Measurements from ENCODE around the gene PTPRF.

PTPRF gene

DNA sequence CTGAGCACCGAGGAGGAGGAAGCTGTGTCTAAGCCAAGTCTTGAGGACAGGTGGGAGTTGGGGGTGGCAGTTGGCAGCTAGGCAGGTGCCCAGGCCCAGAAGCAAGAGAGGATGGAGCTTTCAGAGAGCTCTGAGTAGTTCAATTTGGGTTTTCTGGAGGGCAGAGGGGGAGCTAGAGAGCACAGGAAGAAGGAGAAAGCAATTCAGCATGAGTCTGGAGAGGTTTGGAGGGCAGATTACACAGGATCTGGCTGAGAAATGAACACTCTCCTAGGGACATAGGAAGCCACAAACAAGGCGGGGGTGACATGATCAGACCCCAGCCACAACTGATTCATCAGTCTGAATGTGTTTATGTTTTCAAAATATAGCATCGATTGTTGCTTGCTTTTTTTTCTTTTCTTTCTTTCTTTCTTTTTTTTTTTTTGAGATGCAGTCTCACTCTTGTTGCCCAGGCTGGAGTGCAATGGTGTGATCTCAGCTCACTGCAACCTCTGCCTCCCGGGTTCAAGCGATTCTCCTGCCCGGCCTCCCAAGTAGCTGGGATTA lies 23.8 kb downstream of the PTPRF start:
- DNase-seq, result no peak

DNA sequence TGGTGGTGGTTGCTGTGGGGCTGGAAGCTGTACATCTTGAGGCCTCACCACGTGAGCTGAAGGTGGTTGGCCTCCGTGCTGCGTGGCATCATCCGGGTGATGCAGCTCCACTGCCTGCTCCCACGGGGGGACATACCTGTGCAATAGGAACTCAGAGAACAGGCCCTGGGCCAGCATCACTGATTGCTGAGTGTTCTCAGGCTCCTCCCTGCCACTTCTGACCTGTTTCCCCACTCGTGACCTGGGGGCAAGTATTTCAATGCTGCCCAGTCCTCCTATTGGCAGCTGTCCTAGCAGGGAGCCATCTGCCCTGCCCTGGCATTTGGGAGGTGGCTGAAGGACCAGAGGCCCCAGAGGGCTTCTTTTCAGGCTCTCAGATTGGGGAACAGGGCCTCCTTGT lies 26.1 kb downstream of the PTPRF start:
- DNase-seq, result no peak

DNA sequence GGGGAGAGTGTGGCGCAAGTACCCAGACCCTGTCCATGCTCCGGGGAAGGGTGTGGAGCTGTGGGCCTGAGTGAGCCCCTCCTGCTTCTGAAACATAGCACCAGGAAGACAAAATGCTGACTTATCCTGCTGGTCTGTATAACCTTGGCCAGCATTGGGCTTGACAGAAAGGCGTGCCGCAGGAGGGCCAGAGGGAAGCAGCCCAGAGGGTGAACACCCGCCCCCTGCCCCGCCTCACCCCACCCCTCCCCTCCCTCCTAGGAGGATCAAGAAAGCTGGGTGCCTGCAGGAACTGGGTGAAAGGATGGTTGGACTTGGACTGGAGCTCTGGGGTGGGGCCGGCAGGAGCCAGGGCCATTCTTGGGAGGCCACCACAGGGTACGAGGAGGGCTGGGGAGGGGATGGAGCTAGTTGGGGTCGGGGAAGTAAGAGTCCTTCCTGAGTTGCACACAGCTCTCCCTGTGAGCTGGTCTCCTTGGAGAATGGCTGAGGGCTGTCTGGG lies 27.1 kb downstream of the PTPRF start:
- DNase-seq, result no peak

DNA sequence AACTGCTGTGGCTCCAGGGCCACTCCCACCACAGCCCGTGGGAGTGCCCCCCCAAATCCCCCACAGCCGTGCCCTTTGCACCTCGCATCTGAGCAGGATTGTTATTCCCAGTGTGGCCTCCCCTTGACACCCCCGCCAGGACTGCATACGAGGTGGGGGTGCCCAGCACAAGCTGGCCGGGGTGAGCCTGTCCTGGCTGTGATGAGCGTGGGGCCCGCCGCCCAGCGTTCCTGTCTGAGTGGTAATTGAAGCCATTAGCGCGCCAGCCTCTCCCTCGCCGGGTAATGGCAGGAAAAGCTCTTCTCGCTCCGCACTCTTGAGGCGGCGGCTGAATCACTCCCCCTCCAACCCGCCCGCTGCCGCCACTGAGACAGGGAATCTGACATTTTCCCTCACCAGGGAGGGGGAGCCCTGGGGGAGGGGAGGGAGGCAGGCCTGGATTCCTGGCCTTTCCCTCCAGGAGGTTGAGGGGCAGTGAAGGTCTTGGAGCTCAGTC lies 27.7 kb downstream of the PTPRF start:
- DNase-seq, result no peak

DNA sequence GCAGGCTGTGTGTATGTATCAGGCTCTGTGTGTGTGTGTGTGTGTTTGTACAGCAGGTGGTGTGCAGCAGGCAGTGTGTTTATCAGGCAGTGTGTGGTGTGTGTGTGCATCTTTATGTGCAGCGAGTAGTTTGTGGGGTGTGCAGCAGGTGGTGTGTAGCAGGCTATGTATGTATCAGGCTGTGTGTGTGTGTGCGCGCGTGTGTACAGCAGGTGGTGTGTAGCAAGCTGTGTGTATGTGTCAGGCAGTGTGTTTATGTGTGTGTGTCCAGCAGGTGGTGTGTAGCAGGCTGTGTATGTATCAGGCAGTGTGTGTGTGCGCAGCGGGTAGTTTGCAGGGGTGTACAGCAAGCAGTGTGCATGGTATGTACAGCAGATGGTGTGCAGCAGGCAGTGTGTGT lies 29.0 kb downstream of the PTPRF start:
- DNase-seq, result no peak

DNA sequence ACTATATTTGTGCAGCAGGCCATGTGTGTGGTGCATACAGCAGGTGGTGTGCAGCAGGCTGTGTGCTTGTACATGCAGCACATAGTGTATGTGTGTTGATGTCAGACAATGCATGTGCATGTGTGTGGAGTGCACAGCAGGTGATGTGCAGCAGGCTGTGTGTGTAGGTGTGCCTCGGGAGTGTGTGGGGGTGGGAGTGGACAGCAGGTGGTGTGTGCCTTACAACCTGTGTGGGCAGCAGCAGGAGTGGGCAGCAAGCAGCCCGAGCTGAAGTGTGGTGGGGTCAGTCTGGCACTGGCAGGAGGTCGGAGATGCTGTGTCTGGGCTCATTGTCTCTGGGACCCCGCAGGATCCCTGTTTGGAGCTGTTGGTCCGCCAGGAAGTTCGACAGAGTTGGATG lies 29.6 kb downstream of the PTPRF start:
- no peak for DNase-seq

DNA sequence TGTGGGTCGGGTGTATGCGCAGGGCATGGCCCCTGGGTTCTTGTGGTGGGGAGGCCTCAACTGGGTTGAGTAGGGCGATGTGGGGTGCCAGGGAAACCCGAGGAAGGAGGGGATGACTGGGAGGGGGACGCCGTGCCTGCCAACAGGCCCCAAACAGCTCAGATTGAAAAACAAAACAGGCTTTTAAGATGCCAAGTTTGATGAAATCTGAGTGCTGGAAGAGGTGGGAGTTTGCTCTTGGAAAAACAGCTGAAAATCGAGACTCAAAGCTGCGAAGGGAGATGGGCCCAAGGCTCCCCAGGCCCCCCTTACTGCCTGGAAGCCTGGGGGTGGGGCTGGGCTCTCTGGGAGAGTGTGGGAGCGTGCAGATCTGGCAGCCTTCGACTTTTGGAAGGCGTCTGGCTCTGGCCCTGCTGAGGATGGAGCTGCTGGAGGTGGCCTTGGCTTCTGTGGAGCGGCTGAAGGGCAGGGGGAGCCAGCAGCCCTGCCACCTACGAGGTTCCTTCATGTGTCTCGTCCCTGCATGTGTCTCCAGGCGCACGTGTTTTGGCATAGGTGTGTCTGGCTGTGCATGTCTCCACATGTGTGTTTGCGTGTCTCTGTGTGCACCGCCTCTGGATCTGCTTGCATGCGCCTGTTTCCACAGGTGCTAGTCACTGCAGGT lies 33.3 kb downstream of the PTPRF start:
- DNase-seq, result no peak

DNA sequence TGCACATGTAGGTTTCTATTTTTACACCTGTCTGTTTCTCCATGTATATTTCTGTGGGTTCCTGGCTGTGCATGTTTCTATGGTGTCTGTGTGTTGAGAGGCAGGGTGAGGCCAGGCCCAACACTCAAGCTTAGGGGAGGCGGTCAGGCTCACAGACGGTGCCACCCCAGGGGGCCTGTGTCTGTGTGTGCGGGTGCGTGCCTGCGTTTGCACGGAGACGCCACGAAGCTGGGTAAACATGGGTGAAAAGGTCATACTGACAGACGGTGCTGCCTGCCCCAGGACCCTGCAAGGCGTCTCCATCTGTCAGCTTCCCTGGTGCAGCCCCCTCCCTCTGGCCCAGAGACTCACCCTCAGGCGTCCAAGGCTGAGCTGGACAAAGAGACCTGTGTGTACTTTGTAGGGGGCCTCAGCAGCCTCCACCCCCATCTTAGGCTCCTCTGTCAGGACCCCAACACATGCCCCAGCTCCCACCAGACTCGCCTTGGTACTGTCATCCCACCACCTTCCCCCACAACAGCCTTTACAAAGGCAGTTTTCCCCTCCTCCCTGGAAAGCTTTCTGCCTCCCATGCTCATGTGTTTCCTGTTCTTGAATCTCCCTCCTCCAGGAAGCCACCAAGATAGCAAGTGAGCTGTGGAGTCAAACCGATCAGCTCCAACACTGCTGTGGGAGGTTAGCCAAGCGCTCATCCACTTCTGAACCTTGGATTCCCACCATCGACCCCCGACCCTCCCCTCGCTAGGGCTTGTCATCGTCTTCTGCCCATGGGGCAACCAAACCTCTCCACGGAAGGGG lies 34.1 kb downstream of the PTPRF start:
- DNase-seq, result no peak

DNA sequence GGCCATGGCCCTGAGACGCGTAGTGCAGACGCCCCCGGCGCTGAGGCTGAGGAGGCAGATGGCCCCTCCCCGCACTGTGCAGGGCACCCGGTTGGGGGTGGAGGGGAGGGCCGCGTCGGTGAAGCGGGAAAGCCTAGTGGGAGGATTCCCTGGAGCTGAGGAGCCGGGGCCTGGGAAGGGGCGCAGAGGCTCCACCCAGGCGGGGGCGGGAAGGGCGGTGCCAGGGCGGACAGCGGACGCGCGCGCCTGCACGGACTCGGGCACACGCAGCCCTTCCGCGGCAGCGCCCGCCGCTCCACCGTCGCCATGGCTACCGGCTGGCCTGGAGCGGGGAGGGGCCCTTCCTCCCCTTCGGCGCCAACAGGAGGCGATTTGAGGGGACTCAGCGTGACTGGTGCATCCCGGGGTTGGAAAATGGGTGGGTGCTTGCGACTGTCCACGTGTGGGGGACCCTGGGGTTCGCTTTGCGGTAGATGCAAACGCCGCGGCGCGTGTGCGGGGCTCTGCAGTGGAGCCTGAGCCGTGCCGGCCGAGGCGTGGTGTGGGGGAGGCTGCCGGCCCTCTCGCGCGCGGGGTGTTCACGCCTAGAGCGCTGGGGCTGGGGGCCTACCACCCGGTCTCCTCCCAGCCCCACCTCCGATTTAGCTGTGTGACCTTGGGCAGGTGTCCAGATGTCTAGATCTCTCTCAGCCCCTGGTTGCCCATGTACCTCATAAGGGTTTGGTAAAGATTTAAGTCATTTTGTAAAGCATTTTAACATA lies 35.1 kb downstream of the PTPRF start:
- DNase-seq, result peak; percentile 65

DNA sequence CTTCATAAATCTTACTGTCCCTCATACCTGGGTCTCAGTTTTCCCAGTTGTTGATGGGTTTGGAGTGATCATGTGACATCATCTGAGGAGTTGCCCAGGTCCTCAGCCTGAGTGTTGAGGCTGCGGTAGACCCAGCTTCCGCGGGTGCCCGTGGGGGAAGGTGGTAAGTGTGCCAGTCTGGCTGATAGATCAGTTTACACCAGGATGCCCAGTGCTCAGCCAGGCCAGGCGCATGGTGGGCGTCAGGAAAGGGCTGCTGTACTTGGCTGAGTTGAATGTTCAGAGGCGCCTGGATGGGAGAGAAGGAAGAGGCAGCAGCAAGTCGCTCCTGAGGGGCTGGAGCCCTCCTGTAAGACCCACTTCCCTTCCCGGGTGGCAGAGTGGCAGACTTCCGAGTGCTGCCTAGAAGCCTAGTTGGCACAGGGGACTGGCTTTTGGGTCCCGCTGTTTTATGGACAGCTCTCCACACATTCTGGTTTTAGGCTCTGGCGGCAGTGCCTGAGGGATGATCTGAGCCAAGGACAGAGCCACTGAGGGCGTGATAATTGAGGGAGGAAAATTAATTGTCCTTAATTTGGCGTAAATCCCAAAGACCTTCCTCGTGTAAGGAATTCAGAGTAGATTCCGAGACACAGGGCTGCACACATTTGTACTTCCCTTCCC lies 35.8 kb downstream of the PTPRF start:
- DNase-seq, result no peak

DNA sequence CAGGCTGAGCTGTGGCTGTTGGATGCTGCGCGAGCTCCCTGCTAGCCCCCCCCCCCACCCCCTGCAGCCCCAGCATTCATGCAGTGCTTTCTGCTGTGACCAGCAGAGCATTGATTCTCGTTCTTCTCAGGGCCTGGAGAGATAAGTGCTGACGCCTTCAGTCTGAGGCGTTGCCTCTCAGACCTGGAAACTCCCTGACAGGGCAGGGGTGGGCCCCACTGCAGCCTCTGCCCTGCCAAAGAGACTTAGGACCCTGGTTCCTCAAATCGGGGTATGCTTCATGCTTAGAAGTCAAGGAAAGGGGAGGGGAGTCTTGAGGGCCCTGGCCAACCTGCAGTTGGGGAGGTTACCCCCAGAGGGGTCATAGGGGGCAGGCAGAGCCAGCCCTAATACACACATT lies 38.5 kb downstream of the PTPRF start:
- no peak for DNase-seq

DNA sequence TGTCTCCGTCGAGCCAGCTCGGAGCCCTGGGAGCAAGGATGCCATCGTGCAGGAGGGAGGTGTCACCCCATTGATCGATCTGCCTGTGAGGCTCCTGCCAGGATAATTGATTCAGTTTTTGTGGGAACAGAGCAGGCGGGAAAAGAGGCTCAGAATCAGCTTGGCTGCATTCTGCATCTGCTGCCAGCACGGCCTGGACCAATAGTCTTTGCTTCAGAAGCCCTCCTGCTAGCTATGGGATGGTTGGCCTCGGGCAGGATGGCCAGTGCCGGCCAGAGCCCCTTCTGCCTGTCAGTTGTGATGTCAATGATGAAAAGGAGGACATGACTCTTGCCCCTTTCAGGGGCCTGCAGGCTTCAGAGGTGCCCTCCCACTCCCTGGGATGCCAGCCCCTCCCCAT lies 39.6 kb downstream of the PTPRF start:
- DNase-seq, result no peak

DNA sequence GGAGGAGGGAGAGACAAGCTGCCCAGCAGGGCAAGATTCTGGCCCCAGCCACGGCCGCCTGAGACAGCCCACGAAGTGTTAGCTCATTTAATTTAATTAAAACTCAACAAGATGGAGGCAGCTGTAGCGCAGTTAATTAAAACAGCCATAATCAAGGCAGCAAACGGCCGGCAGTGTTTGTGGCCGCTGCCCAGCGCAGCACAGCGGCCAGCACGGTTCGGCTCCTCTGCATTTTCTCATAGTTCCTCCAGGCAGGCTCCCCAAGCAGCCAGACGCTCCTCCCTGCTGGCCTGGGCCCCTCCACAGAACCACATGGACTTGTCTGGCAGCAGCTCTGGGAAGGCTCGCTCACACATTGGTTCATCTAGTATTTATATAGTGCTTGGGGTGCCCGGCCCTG lies 40.0 kb downstream of the PTPRF start:
- no peak for DNase-seq

DNA sequence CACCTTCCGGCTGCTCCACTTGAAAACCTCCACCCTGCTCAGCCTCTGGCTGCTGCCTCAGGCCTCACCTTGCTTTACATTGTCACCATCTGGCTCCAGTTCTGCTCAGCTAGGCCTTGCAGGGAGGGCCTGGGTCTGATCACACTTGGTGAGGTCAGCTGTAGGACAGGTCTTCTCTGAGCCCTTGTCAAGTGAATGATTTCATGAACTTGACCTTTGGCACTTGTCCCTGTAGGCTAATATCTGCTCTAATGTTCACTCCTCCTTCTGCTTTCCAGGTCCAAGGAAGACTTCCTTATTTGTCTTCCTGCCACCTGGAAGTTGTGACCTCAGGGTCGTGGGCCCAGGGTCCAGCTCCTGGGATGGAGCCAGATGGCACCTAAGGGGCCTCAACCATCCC lies 41.4 kb downstream of the PTPRF start:
- DNase-seq, result no peak

DNA sequence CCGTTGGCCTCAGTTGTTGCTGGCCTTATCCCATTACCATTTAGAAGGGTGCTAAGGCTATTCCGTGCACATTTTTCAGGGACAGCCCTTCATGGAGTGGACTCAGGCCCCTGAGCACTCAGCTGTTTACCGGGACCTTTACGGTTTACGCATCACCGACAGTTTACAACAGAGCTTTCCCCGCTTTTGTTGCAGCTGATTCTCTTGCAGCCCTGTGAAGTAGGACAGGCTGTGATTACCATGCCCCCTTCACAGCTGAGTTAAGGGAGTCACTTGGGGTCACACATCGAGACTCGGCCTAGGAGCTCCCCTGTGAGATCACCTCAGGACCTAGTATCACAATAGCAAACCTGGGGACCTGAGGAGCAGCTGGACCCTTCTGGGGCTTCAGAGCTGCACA lies 41.9 kb downstream of the PTPRF start:
- DNase-seq, result no peak

DNA sequence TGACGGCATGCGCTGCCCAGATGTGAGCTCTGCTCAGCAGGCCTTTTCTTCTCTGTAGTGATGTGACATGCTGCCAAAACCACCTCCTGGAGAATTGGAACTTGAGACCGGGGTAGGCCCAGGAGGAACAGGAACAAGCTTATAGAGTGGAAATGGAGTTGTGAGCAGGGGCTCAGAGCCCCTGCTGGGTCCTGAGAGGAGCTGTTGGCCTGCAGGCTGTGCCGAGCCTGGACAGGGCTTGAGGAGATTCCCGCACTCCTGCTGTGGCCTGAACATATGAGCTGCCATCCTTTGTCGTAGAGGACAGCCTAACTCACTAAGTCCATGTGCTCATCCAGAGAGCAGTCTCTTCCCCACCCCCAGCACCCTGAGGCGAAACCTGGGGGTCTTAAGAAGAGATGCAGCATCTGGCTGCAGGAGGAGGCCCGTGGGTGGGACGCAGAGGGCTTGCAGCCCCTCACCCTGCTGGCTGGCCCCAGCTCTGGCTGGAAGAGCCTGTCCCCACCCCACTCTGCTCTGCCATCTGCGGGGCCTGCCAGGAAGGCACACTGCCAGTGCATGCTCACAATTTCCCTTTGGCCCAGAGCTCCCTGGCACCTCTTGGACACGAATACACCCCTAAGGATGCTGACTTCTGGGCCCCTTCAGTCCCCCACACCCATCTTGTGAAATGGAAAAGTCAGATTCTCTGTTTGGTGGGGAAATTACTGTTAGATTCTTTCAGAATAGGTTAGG lies 42.5 kb downstream of the PTPRF start:
- DNase-seq, result no peak

DNA sequence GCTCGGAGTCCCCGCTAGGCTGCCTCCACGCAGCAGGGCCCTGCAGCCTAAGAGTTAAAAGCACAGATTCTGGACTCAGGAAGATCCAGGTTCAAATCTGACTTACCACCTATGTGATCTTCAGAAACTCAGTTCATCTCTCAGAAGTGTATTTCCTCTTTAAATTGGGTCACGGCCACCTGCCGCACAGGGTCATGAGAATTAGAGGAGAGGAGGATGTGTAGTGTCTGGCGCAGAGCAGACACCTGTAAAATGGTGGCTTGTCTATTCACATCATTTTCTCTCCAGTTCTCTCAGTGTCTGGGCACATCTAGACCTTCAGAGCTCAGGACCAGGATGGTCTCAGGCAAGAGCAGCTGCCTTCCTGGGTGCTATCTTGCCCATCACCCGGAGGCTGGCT lies 45.8 kb downstream of the PTPRF start:
- DNase-seq, result no peak

DNA sequence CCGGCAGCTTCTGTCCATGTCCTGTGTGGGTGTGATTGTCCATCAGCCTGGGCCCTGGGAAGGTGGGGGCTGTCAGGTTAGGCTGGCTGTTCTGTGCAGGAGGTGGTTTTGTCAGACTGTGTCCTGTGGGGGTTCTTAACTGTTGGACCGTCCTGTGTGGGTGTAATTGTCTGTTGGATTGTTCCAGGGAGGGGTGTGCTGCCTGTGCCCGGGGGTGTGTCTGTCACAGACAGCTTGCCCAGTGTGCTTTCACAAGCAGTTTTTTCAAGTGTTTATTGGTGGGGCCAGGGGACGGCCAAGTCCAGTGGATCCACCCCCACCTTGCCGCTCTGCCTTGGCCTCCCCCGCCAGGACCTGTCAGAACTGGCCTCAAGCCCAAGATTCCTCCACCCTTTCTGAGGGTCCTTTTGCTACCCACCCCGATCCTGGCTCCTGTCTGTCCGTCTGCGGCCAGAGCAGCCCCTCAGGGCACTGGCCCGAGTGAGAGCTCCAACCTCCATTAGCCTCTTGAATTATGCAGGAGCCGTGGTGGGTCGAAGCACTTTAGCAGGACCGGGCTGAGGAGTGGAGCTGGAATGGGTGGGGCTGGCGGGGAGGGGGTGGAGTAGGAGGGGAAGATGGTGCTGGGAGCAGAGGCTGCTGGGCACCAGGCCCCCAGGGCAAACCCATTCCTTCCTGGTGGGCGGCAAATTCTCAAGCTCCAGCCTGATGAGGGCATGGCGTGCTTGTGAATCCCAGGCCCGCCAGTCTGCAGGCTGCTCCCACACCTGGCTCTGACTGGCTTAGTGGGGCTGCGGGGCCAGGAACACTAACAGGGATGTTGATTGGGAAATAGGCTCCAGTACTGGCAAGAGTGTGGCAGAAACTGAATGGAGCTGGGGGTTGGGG lies 47.2 kb downstream of the PTPRF start:
- DNase-seq, result no peak

DNA sequence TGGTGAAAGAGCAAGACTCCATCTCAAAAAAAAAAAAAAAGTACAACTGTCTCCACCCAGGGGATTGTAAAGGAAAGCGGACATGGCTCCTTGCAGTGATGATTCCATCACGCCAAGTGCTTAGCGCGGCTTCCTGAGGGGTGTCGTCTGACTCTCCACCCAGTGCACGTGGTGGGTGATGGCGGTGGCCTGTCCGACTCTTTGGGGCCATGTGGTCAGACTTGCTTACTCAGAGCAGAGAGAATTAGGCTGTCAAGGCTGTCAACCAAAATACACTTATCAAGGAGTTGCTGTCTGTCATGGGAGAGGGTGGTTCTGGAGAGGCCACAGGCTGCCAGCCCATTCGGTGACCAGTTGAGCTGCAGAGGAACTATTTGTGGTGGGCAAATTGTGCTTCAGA lies 49.4 kb downstream of the PTPRF start:
- no peak for DNase-seq

DNA sequence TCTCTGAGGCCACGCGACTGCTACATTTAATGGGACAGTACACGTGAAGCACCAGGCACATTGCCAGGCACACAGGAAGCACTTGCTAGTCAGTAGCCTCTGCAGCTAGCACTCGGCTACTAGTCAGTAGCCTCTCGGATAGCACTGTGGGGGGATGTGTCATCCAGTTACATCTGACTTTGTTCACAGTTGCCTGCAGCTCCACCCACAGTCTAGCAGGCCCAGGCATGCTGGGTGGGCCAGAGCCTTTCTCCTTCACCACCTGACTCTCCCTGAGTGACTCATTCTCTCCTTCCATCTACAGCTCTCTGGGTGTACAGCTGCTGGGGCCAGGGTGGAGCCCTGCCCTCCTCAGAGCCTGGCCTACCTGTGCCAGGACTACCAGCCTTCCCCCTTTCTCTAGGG lies 51.5 kb downstream of the PTPRF start:
- peak; percentile 59 for DNase-seq

DNA sequence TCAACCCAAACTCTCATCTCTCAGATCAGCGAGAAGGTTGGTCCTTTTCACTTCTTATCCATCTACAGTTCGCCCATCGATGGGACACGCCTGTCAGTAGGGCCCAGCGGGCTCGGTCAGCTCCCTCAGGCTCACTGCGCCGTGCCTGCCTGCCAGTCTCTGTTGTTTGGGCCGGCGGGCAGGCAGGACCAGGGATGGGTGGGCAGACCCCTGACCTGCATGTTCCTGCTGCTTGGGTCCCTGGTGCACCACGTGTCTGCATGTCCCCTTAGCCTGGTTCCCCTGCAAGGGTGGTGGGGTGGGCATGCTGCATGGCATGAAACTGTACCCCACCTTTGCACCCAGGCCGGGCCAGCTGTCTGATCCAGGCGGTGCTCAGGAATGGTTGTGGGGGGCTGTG lies 52.4 kb downstream of the PTPRF start:
- no peak for DNase-seq
